Measurements from ENCODE around the gene CDH22. TPM values are rescaled to one million over a fixed set of nuclear protein-coding genes. Genes with fewer than 3 reads are reported as not detected.

Gene CDH22
- total RNA-seq, 1 experiment from 2014 or later: not detected

- intact Hi-C loops (cut with micrococcal nuclease): no loop called here
- H3K4me3 Mint-ChIP-seq (ENCODE audit: unreplicated experiment): no peak overlapping the region
- ChIA-PET CTCF (interaction anchor here (1.1 kb wide), 1 partner anchor 111 kb away, joined by 3 read pairs; no protein-coding TSS in a partner anchor), POLR2A (interaction anchor here (0.7 to 1.0 kb wide), 2 partner anchors 46 to 469 kb away, joined by 3 to 4 read pairs; partner anchors contain the start of genes DNTTIP1 and WFDC3)
- DNase-seq (ENCODE audit: unreplicated experiment): peak; percentile 84
- peaks cover 8% of the 10 kb centered on the region for H3K4me1 Mint-ChIP-seq (ENCODE audit: insufficient read depth, unreplicated experiment)
- TF ChIP-seq CTCF (IDR thresholded peaks at IDR 0.05; ENCODE audit: unreplicated experiment): no peak
- peak overlapping the region; percentile 50 for H3K27ac Mint-ChIP-seq (ENCODE audit: low read depth, unreplicated experiment)
- BruUV-seq (replicated peaks): no TSS peak
- no peaks in the 10 kb centered on the region for H3K27me3 Mint-ChIP-seq (ENCODE audit: insufficient read depth, unreplicated experiment)
- H3K36me3 Mint-ChIP-seq (ENCODE audit: insufficient read depth, unreplicated experiment): peaks cover 6% of the 10 kb centered on the region
- H3K9me3 Mint-ChIP-seq (ENCODE audit: unreplicated experiment): peaks cover 2% of the 10 kb centered on the region
Observed at GRCh38 chr20:46260480-46260879, 47.8 kb downstream of the CDH22 start.

- CTCF ChIA-PET: interaction anchor here (0.7 to 1.1 kb wide), 3 partner anchors 12 to 127 kb away, joined by 3 to 4 read pairs (median 4); no protein-coding TSS in a partner anchor
- peaks cover 6% of the 10 kb centered on the region for H3K36me3 Mint-ChIP-seq (ENCODE audit: insufficient read depth, unreplicated experiment)
Observed at GRCh38 chr20:46259260-46259859, 48.9 kb downstream of the CDH22 start.

GRCh38 chr20:46257887-46258286 lies 50.4 kb downstream of the CDH22 start:
- no TSS peak for BruUV-seq (replicated peaks)
- ChIA-PET POLR2A (no interaction called here), CTCF (no interaction called here)
- H3K9me3 Mint-ChIP-seq (ENCODE audit: unreplicated experiment): no peaks in the 10 kb centered on the region
- no peak for DNase-seq (ENCODE audit: unreplicated experiment)
- H3K27ac Mint-ChIP-seq (ENCODE audit: low read depth, unreplicated experiment): no peak overlapping the region
- TF ChIP-seq CTCF (IDR thresholded peaks at IDR 0.05; ENCODE audit: unreplicated experiment): no peak
- H3K4me1 Mint-ChIP-seq (ENCODE audit: insufficient read depth, unreplicated experiment): peaks cover 14% of the 10 kb centered on the region
- H3K36me3 Mint-ChIP-seq (ENCODE audit: insufficient read depth, unreplicated experiment): peaks cover 6% of the 10 kb centered on the region
- H3K4me3 Mint-ChIP-seq (ENCODE audit: unreplicated experiment): no peak overlapping the region
- intact Hi-C loops (cut with micrococcal nuclease): no loop called here
- H3K27me3 Mint-ChIP-seq (ENCODE audit: insufficient read depth, unreplicated experiment): no peaks in the 10 kb centered on the region

More at GRCh38 chr20:46259260-46259859, 48.9 kb downstream of the CDH22 start:
- no peak for DNase-seq (ENCODE audit: unreplicated experiment)
- intact Hi-C loops (cut with micrococcal nuclease): no loop called here
- H3K9me3 Mint-ChIP-seq (ENCODE audit: unreplicated experiment): no peaks in the 10 kb centered on the region
- H3K27ac Mint-ChIP-seq (ENCODE audit: low read depth, unreplicated experiment): no peak overlapping the region
- peaks cover 12% of the 10 kb centered on the region for H3K4me1 Mint-ChIP-seq (ENCODE audit: insufficient read depth, unreplicated experiment)
- no peak for TF ChIP-seq CTCF (IDR thresholded peaks at IDR 0.05; ENCODE audit: unreplicated experiment)
- POLR2A ChIA-PET: interaction anchor here (0.6 to 1.0 kb wide), 2 partner anchors 45 to 1793 kb away, joined by 3 to 4 read pairs; no protein-coding TSS in a partner anchor
- BruUV-seq (replicated peaks): no TSS peak
- H3K27me3 Mint-ChIP-seq (ENCODE audit: insufficient read depth, unreplicated experiment): no peaks in the 10 kb centered on the region
- no peak overlapping the region for H3K4me3 Mint-ChIP-seq (ENCODE audit: unreplicated experiment)

GRCh38 chr20:46256293-46256692 lies 52.0 kb downstream of the CDH22 start:
- Mint-ChIP-seq H3K9me3 (ENCODE audit: unreplicated experiment) (no peaks in the 10 kb centered on the region), H3K27me3 (ENCODE audit: insufficient read depth, unreplicated experiment) (peaks cover 12% of the 10 kb centered on the region), H3K4me1 (ENCODE audit: insufficient read depth, unreplicated experiment) (peaks cover 18% of the 10 kb centered on the region), H3K36me3 (ENCODE audit: insufficient read depth, unreplicated experiment) (peaks cover 6% of the 10 kb centered on the region), H3K4me3 (ENCODE audit: unreplicated experiment) (no peak overlapping the region), H3K27ac (ENCODE audit: low read depth, unreplicated experiment) (no peak overlapping the region)
- POLR2A ChIA-PET: interaction anchor here (0.9 to 1.3 kb wide), 3 partner anchors 51 to 128 kb away, joined by 3 read pairs; no protein-coding TSS in a partner anchor
- no TSS peak for BruUV-seq (replicated peaks)
- intact Hi-C loops (cut with micrococcal nuclease): no loop called here
- no peak for DNase-seq (ENCODE audit: unreplicated experiment)
- CTCF ChIA-PET: no interaction called here
- no peak for TF ChIP-seq CTCF (IDR thresholded peaks at IDR 0.05; ENCODE audit: unreplicated experiment)
